HEK293 (cell line): Measurements from ENCODE around the gene DUSP18.

Experiments
- CTCF ChIA-PET: fragments of 350-600 bp; formaldehyde crosslinking; extraction: SDS; loops from one replicate; lab custom pipeline; 2021; ENCODE audit warnings: antibody characterized with exemption; lab: Yijun Ruan, JAX
- POLR2A ChIA-PET: fragments of 300-600 bp; formaldehyde crosslinking; extraction: SDS; loops from one replicate; lab custom pipeline; 2020; ENCODE audit warnings: antibody characterized with exemption, inconsistent platforms; lab: Yijun Ruan, JAX
- H3K27ac ChIP-seq: fragments of 200-500 bp; sonication (Bioruptor generic); 2 replicates; pipeline ENCODE4 v1.5.1; 2014; ENCODE audit warnings: low read depth, low read length, control low read depth, inconsistent platforms; ENCODE audit errors: extremely low read depth
- H3K36me3 ChIP-seq, 2 experiments: fragments of 200-500 bp in 1 of 2; sonication (Bioruptor generic) in 1 of 2; 1 replicate in 1 of 2; 2 replicates in 1 of 2; pipeline ENCODE4 v1.5.1; 2014 to 2017; ENCODE audit warnings: inconsistent platforms in 2 of 2, low read length in 2 of 2; ENCODE audit not compliant: control insufficient read depth in 2 of 2, insufficient read depth in 1 of 2
- H3K4me1 ChIP-seq: fragments of 200-500 bp; sonication (Bioruptor generic); 2 replicates; pipeline ENCODE4 v1.5.1; 2014; ENCODE audit warnings: mild to moderate bottlenecking, low read length, inconsistent platforms; ENCODE audit not compliant: control insufficient read depth, insufficient read depth
- H3K4me3 ChIP-seq: 2 replicates; pipeline ENCODE4 v1.5.1; 2011; ENCODE audit warnings: low read depth, mild to moderate bottlenecking, control low read depth, low read length, moderate library complexity
- H3K9me3 ChIP-seq: fragments of 200-500 bp; sonication (Bioruptor generic); 2 replicates; pipeline ENCODE4 v1.5.1; 2014; ENCODE audit warnings: low read depth, low read length, inconsistent platforms; ENCODE audit not compliant: control insufficient read depth, insufficient read depth
- ZBTB20 ChIP-seq: fragments of 450-650 bp; formaldehyde crosslinking; IDR thresholded peaks from 2 replicates; pipeline ENCODE4 v1.5.1; 2016; ENCODE audit warnings: missing biosample characterization, missing genetic modification characterization
- ZBTB8A ChIP-seq: fragments of 450-650 bp; formaldehyde crosslinking; IDR thresholded peaks from 2 replicates; pipeline ENCODE4 v1.5.1; 2016; ENCODE audit warnings: missing biosample characterization, missing genetic modification characterization
- ZIC2 ChIP-seq: fragments of 450-650 bp; formaldehyde crosslinking; IDR thresholded peaks from 2 replicates; pipeline ENCODE4 v1.5.1; 2016; ENCODE audit warnings: missing biosample characterization, missing genetic modification characterization
- ZNF16 ChIP-seq: fragments of 450-650 bp; formaldehyde crosslinking; IDR thresholded peaks from 2 replicates; pipeline ENCODE4 v1.5.1; 2016; ENCODE audit warnings: low read depth, missing biosample characterization, missing genetic modification characterization
- ZNF202 ChIP-seq: fragments of 450-650 bp; formaldehyde crosslinking; IDR thresholded peaks from 2 replicates; pipeline ENCODE4 v1.5.1; 2016; ENCODE audit warnings: missing biosample characterization, missing genetic modification characterization, borderline replicate concordance
- ZNF426 ChIP-seq: fragments of 450-650 bp; formaldehyde crosslinking; IDR thresholded peaks from 2 replicates; pipeline ENCODE4 v1.5.1; 2017; ENCODE audit warnings: missing biosample characterization, missing genetic modification characterization, mild to moderate bottlenecking, inconsistent platforms, moderate library complexity
- ZNF433 ChIP-seq: fragments of 450-650 bp; formaldehyde crosslinking; IDR thresholded peaks from 2 replicates; pipeline ENCODE4 v1.5.1; 2016; ENCODE audit warnings: missing biosample characterization, missing genetic modification characterization, low read depth
- ZNF510 ChIP-seq: fragments of 450-650 bp; formaldehyde crosslinking; IDR thresholded peaks from 2 replicates; pipeline ENCODE4 v1.5.1; 2018; ENCODE audit warnings: mild to moderate bottlenecking, missing genetic modification characterization, missing biosample characterization; ENCODE audit not compliant: insufficient replicate concordance
- ZNF585B ChIP-seq: fragments of 450-650 bp; formaldehyde crosslinking; IDR thresholded peaks from 2 replicates; pipeline ENCODE4 v1.5.1; 2016; ENCODE audit warnings: missing biosample characterization, missing genetic modification characterization
- ZNF623 ChIP-seq: fragments of 450-650 bp; formaldehyde crosslinking; IDR thresholded peaks from 2 replicates; pipeline ENCODE4 v1.5.1; 2016; ENCODE audit warnings: missing biosample characterization, missing genetic modification characterization
- ZNF677 ChIP-seq: fragments of 450-650 bp; IDR thresholded peaks from 2 replicates; pipeline ENCODE4 v1.5.0; 2018; ENCODE audit warnings: missing biosample characterization, mild to moderate bottlenecking, missing genetic modification characterization, moderate library complexity
- TF ChIP-seq, protein P1 (sequence below): fragments of 450-650 bp; IDR thresholded peaks from 2 replicates; pipeline ENCODE4 v1.5.1; 2018; ENCODE audit warnings: missing biosample characterization, mild to moderate bottlenecking, missing genetic modification characterization
- TF ChIP-seq, protein P2 (sequence below): fragments of 450-650 bp; formaldehyde crosslinking; IDR thresholded peaks from 2 replicates; pipeline ENCODE4 v1.5.1; 2017; ENCODE audit warnings: missing biosample characterization, missing genetic modification characterization
- TF ChIP-seq, protein P3 (sequence below): IDR thresholded peaks from 2 replicates; pipeline ENCODE4 v1.6.1; 2011; ENCODE audit warnings: mild to moderate bottlenecking, low read depth, low read length, borderline replicate concordance
- TF ChIP-seq, protein P4 (sequence below): fragments of 450-650 bp; formaldehyde crosslinking; IDR thresholded peaks from 2 replicates; pipeline ENCODE4 v1.5.1; 2016; ENCODE audit warnings: missing biosample characterization, missing genetic modification characterization, borderline replicate concordance

Gene DUSP18

DNA sequence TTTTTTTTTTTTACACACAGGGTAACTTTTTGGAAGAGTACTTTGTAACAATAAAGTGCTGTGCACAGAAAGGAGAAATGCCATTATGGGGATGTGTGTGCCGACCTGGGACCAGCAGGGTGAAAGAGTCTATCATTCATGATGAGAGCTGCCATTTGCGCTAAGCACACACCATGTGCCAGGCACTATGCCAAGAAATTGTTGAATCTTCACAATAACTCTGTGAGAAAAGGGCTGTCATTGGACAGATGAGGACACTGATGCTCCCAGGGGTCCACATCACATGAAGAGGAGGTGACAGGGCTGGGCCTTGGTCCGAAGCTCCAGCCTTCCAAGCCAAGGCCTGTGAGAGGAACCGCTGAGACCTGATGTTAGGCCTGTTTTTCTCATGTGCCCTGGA is 5.6 kb downstream of the DUSP18 start (continued):
- TF ChIP-seq ZBTB8A (tag by site-specific recombination) (no peak), ZNF426 (no peak), ZNF585B (no peak), ZNF433 (tag by site-specific recombination) (no peak)

DNA sequence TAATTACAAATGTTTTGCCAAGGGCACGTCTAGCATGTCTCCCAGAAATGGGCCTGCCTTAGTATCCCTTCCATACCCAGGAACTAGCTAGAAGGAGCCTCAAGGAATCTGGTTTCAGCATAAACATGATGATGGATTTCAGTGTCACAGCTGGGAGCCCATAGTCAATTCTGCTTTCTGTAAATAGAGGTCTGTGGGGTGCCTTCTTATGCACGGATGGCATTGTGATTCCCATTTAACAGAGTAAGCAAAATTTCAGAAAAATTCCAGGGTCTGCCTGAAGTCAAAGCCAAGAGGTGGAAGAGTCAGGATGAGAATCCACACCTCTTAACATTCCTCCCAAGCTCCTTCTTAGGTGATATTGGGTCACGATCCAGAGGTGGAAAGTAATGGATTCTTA is 12.1 kb downstream of the DUSP18 start:
- Histone ChIP-seq H3K36me3 (no peaks in the 10 kb centered on the region; a peak in 1 of 3 replicates), H3K4me3 (no peak overlapping the region), H3K4me1 (no peaks in the 10 kb centered on the region), H3K9me3 (no peaks in the 10 kb centered on the region), H3K27ac (no peak overlapping the region)
- ChIA-PET CTCF (interaction anchor here (0.8 to 1.1 kb wide), 2 partner anchors 11 to 22 kb away, joined by 3 to 6 read pairs; no protein-coding TSS in a partner anchor), POLR2A (no interaction called here)
- TF ChIP-seq ZNF677 (tag by site-specific recombination) (no peak), ZBTB20 (tag by site-specific recombination) (no peak), ZNF623 (tag by site-specific recombination) (no peak), ZNF16 (tag by site-specific recombination) (no peak), ZNF510 (tag by site-specific recombination) (no peak), ZNF433 (tag by site-specific recombination) (no peak), ZIC2 (tag by site-specific recombination) (peak; percentile 75), ZBTB8A (tag by site-specific recombination) (0 out of 2 replicates have a peak, but pooled peaks have one; percentile 14), ZNF202 (tag by site-specific recombination) (no peak)
- TF ChIP-seq, protein P1, sequence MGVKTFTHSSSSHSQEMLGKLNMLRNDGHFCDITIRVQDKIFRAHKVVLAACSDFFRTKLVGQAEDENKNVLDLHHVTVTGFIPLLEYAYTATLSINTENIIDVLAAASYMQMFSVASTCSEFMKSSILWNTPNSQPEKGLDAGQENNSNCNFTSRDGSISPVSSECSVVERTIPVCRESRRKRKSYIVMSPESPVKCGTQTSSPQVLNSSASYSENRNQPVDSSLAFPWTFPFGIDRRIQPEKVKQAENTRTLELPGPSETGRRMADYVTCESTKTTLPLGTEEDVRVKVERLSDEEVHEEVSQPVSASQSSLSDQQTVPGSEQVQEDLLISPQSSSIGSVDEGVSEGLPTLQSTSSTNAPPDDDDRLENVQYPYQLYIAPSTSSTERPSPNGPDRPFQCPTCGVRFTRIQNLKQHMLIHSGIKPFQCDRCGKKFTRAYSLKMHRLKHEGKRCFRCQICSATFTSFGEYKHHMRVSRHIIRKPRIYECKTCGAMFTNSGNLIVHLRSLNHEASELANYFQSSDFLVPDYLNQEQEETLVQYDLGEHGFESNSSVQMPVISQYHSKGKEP (tag by site-specific recombination), result no peak
- TF ChIP-seq, protein P2, sequence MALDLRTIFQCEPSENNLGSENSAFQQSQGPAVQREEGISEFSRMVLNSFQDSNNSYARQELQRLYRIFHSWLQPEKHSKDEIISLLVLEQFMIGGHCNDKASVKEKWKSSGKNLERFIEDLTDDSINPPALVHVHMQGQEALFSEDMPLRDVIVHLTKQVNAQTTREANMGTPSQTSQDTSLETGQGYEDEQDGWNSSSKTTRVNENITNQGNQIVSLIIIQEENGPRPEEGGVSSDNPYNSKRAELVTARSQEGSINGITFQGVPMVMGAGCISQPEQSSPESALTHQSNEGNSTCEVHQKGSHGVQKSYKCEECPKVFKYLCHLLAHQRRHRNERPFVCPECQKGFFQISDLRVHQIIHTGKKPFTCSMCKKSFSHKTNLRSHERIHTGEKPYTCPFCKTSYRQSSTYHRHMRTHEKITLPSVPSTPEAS (tag by site-specific recombination), result no peak
- TF ChIP-seq, protein P3, sequence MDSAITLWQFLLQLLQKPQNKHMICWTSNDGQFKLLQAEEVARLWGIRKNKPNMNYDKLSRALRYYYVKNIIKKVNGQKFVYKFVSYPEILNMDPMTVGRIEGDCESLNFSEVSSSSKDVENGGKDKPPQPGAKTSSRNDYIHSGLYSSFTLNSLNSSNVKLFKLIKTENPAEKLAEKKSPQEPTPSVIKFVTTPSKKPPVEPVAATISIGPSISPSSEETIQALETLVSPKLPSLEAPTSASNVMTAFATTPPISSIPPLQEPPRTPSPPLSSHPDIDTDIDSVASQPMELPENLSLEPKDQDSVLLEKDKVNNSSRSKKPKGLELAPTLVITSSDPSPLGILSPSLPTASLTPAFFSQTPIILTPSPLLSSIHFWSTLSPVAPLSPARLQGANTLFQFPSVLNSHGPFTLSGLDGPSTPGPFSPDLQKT, result no peak
- TF ChIP-seq, protein P4, sequence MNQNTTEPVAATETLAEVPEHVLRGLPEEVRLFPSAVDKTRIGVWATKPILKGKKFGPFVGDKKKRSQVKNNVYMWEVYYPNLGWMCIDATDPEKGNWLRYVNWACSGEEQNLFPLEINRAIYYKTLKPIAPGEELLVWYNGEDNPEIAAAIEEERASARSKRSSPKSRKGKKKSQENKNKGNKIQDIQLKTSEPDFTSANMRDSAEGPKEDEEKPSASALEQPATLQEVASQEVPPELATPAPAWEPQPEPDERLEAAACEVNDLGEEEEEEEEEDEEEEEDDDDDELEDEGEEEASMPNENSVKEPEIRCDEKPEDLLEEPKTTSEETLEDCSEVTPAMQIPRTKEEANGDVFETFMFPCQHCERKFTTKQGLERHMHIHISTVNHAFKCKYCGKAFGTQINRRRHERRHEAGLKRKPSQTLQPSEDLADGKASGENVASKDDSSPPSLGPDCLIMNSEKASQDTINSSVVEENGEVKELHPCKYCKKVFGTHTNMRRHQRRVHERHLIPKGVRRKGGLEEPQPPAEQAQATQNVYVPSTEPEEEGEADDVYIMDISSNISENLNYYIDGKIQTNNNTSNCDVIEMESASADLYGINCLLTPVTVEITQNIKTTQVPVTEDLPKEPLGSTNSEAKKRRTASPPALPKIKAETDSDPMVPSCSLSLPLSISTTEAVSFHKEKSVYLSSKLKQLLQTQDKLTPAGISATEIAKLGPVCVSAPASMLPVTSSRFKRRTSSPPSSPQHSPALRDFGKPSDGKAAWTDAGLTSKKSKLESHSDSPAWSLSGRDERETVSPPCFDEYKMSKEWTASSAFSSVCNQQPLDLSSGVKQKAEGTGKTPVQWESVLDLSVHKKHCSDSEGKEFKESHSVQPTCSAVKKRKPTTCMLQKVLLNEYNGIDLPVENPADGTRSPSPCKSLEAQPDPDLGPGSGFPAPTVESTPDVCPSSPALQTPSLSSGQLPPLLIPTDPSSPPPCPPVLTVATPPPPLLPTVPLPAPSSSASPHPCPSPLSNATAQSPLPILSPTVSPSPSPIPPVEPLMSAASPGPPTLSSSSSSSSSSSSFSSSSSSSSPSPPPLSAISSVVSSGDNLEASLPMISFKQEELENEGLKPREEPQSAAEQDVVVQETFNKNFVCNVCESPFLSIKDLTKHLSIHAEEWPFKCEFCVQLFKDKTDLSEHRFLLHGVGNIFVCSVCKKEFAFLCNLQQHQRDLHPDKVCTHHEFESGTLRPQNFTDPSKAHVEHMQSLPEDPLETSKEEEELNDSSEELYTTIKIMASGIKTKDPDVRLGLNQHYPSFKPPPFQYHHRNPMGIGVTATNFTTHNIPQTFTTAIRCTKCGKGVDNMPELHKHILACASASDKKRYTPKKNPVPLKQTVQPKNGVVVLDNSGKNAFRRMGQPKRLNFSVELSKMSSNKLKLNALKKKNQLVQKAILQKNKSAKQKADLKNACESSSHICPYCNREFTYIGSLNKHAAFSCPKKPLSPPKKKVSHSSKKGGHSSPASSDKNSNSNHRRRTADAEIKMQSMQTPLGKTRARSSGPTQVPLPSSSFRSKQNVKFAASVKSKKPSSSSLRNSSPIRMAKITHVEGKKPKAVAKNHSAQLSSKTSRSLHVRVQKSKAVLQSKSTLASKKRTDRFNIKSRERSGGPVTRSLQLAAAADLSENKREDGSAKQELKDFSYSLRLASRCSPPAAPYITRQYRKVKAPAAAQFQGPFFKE (tag by site-specific recombination), result no peak
